GM10266 (cell line): ENCODE measurements around the gene PCDHB5.
"Not testable (repeated sequence)": the region's sequence is repeated elsewhere in the genome, so short reads cannot be mapped to it uniquely, and the experiment has no call there.

Experiments used
- DNase-seq: peaks from one replicate; pipeline ENCODE4 v3.0.0; 2012; ENCODE audit errors: extremely low spot score
- TF ChIP-seq, protein P1 (sequence below): IDR thresholded peaks from 2 replicates; pipeline ENCODE4 v1.5.1; 2012; ENCODE audit warnings: mild to moderate bottlenecking, low read depth; ENCODE audit not compliant: control insufficient read depth, insufficient read depth; ENCODE audit errors: missing control alignments

PCDHB5 gene

DNA sequence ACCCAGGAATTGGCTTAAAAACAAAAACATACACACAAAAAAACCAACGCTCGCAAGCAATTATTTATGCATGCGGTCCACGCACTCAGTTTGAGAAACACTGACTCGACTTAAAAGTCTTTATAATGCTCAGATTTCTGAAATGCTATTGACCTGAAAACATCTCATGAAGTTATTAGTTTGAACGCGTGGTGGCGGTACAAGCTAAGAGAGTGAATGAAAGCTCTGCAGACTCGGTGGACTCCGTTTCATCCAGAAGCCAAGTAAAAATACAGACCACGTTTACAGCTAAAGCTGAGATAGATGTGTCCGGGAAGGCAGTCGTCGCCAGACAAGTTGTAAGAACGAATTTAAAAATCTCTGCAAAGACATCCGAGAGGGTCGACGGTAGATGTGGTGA is 14.8 kb downstream of the PCDHB5 start, which contains the start of gene PCDHB6:
TSS of gene PCDHB6 (plus strand) at position 246 of the 400 bp plus-strand sequence. CDS start 201 bp downstream, outside the sequence.
- TF ChIP-seq, protein P1, sequence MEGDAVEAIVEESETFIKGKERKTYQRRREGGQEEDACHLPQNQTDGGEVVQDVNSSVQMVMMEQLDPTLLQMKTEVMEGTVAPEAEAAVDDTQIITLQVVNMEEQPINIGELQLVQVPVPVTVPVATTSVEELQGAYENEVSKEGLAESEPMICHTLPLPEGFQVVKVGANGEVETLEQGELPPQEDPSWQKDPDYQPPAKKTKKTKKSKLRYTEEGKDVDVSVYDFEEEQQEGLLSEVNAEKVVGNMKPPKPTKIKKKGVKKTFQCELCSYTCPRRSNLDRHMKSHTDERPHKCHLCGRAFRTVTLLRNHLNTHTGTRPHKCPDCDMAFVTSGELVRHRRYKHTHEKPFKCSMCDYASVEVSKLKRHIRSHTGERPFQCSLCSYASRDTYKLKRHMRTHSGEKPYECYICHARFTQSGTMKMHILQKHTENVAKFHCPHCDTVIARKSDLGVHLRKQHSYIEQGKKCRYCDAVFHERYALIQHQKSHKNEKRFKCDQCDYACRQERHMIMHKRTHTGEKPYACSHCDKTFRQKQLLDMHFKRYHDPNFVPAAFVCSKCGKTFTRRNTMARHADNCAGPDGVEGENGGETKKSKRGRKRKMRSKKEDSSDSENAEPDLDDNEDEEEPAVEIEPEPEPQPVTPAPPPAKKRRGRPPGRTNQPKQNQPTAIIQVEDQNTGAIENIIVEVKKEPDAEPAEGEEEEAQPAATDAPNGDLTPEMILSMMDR = no peak
- DNase-seq = no peak

DNA sequence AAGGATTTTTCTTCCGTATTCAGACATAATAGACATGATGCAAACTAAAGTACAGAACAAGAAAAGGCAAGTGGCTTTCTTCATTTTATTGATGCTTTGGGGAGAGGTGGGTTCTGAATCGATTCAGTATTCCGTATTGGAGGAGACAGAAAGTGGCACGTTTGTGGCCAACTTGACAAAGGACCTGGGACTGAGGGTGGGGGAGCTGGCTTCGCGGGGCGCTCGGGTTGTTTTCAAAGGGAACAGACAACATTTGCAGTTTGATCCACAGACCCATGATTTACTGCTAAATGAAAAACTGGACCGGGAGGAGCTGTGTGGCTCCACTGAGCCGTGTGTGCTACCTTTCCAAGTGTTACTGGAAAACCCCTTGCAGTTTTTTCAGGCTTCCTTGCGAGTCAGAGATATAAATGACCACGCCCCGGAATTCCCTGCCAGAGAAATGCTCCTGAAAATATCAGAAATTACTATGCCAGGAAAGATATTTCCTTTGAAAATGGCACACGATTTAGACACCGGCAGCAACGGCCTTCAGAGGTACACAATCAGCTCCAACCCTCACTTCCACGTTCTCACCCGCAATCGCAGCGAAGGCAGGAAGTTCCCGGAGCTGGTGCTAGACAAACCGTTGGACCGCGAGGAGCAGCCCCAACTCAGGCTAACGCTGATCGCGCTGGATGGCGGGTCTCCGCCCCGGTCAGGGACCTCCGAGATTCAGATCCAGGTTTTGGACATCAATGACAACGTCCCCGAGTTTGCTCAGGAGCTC is 15.4 kb downstream of the PCDHB5 start:
- TF ChIP-seq, protein P1 = no peak
- DNase-seq = no peak

- no peak for DNase-seq
- TF ChIP-seq, protein P1 = no peak
These were observed 16.0 kb downstream of the PCDHB5 start for GRCh38 chr5:141150993-141151325.

DNA sequence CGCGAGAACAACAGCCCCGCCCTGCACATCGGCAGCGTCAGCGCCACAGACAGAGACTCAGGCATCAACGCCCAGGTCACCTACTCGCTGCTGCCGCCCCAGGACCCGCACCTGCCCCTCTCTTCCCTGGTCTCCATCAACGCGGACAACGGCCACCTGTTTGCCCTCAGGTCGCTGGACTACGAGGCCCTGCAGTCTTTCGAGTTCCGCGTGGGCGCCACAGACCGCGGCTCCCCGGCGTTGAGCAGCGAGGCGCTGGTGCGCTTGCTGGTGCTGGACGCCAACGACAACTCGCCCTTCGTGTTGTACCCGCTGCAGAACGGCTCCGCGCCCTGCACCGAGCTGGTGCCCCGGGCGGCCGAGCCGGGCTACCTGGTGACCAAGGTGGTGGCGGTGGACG is 16.6 kb downstream of the PCDHB5 start:
- DNase-seq = not testable (repeated sequence)

DNA sequence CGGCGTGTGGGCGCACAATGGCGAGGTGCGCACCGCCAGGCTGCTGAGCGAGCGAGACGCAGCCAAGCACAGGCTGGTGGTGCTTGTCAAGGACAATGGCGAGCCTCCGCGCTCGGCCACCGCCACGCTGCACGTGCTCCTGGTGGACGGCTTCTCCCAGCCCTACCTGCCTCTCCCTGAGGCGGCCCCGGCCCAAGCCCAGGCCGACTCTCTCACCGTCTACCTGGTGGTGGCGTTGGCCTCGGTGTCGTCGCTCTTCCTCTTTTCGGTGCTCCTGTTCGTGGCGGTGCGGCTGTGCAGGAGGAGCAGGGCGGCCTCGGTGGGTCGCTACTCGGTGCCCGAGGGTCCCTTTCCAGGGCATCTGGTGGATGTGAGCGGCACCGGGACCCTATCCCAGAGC is 17.1 kb downstream of the PCDHB5 start:
- not testable (repeated sequence) for DNase-seq

DNA sequence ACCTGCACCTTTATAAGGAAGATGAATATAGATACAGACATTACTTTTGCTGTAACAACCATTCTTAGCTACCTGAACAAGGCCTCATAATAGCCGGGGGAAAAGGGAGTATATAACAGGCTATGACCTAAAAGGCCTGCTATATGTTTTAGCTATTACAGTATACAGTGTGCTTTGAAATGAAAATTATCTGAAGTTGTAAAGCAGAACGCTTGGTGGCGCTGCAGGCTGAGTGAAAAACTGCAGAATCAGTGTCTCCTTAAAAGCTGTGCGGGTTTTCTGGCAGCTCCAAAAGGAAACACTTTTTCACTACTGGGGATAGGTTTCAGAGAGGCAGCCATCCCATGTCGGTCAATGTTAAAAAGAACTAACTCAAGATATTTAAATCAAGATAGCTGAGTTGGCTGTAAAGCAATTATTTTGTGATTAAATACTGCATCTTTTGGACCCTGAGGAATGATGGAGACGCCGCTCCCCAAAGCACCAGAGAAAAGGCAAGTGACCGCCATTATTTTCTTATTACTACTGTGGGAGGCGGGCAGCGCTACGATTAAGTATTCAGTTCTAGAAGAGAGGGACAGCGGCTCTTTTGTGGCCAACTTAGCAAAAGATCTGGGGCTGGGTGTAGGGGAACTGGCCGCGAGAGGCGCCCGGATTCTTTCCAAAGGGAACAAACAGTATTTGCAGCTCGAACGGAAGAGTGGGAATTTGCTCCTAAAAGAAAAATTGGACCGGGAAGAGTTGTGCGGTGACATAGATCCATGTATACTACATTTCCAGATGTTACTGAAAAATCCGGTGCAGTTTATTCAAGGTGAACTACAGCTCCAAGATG is 20.8 kb downstream of the PCDHB5 start:
- no peak for DNase-seq
- TF ChIP-seq, protein P1 = no peak

GRCh38 chr5:141157356-141157755 is 22.4 kb downstream of the PCDHB5 start:
- DNase-seq = not testable (repeated sequence)

DNA sequence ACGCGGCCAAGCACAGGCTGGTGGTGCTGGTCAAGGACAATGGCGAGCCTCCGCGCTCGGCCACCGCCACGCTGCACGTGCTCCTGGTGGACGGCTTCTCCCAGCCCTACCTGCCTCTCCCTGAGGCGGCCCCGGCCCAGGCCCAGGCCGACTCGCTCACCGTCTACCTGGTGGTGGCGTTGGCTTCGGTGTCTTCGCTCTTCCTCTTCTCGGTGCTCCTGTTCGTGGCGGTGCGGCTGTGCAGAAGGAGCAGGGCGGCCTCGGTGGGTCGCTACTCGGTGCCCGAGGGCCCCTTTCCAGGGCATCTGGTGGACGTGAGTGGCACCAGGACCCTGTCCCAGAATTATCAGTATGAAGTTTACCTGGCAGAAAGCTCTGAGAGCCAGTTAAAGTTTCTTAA is 22.9 kb downstream of the PCDHB5 start:
- DNase-seq = not testable (repeated sequence)

DNA sequence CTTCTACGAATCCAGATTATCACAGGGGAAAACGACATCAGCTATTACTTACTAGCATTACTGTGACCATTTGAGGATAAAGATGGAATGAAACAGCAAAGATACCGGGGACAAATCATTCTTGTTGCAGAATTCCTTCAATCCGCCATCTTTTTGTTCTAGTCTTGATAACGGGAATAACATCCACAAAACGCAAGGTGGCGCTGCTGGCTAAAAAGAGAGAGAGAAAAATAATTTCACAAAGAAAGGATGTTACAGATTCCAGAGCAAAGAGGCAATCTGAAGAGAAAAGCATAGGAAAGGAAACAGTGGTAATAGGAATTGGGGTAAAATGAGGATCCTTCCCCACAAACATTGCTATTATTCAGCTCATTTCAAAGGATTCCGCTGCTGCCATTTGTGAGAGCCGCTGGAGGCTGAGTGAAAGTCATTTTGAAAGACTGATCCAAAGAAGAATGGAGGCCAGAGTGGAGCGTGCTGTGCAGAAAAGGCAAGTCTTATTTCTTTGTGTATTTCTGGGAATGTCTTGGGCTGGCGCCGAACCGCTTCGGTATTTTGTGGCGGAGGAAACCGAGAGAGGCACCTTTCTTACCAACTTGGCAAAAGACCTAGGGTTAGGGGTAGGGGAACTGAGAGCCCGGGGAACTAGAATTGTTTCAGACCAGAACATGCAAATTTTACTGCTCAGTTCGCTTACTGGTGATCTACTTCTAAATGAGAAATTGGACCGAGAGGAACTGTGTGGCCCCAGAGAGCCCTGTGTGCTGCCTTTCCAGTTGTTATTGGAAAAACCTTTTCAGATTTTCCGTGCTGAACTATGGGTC is 37.6 kb downstream of the PCDHB5 start, which contains the start of gene PCDHB7:
TSS of gene PCDHB7 (plus strand) at position 264 of the 824 bp plus-strand sequence. CDS start at position 456, 192 bp downstream.
- DNase-seq = no peak
- TF ChIP-seq, protein P1 = peak; percentile 26

DNA sequence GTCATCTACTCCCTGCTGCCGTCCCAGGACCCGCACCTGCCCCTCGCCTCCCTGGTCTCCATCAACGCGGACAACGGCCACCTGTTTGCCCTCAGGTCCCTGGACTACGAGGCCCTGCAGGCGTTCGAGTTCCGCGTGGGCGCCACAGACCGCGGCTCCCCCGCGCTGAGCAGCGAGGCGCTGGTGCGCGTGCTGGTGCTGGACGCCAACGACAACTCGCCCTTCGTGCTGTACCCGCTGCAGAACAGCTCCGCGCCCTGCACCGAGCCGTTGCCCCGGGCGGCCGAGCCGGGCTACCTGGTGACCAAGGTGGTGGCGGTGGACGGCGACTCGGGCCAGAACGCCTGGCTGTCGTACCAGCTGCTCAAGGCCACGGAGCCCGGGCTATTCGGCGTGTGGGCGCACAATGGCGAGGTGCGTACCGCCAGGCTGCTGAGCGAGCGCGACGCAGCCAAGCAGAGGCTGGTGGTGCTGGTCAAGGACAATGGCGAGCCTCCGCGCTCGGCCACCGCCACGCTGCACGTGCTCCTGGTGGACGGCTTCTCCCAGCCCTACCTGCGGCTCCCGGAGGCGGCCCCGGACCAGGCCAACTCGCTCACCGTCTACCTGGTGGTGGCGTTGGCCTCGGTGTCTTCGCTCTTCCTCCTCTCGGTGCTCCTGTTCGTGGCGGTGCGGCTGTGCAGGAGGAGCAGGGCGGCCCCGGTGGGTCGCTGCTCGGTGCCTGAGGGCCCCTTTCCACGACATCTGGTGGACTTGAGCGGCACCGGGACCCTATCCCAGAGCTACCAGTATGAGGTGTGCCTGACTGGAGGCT is 39.5 kb downstream of the PCDHB5 start:
- DNase-seq = not testable (repeated sequence)
